GM12875 (cell line): ENCODE data around the gene SLC38A3.
"Not testable (repeated sequence)": the region's sequence is repeated elsewhere in the genome, so short reads cannot be mapped to it uniquely, and the experiment has no call there.

ENCODE experiments used
- H3K4me3 ChIP-seq: one replicate; pipeline ENCODE4 v1.5.1; 2011; ENCODE audit warnings: low read depth, low read length, control low read depth
- TF ChIP-seq, protein P1 (sequence below): IDR thresholded peaks from 2 replicates; pipeline ENCODE4 v1.5.1; 2011; ENCODE audit warnings: low read depth, mild to moderate bottlenecking, control low read depth, inconsistent platforms, low read length, moderate library complexity, borderline replicate concordance; ENCODE audit not compliant: insufficient read depth

Gene SLC38A3

DNA sequence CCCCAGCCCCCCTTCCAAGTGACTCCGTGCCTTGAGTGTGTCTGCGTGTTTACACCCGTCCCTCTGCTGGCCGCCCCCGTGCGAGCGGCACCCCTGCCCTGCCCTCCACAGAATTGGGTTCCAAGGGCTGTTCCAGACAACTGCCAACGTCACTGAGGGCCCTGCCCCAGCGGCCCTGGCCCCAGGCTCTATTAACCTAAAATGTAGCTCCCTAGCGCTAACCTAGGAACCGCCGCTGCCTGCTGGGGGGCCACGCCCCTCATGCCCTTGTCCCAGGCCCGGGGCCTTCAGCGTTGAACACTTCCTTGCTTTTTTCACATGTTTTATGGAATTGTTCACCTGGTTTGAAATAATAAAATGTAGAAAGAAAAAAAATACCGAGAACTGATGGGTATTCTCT lies 53.9 kb downstream of the SLC38A3 start:
- TF ChIP-seq, protein P1, sequence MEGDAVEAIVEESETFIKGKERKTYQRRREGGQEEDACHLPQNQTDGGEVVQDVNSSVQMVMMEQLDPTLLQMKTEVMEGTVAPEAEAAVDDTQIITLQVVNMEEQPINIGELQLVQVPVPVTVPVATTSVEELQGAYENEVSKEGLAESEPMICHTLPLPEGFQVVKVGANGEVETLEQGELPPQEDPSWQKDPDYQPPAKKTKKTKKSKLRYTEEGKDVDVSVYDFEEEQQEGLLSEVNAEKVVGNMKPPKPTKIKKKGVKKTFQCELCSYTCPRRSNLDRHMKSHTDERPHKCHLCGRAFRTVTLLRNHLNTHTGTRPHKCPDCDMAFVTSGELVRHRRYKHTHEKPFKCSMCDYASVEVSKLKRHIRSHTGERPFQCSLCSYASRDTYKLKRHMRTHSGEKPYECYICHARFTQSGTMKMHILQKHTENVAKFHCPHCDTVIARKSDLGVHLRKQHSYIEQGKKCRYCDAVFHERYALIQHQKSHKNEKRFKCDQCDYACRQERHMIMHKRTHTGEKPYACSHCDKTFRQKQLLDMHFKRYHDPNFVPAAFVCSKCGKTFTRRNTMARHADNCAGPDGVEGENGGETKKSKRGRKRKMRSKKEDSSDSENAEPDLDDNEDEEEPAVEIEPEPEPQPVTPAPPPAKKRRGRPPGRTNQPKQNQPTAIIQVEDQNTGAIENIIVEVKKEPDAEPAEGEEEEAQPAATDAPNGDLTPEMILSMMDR: no peak
- no peak overlapping the region for H3K4me3 ChIP-seq

DNA sequence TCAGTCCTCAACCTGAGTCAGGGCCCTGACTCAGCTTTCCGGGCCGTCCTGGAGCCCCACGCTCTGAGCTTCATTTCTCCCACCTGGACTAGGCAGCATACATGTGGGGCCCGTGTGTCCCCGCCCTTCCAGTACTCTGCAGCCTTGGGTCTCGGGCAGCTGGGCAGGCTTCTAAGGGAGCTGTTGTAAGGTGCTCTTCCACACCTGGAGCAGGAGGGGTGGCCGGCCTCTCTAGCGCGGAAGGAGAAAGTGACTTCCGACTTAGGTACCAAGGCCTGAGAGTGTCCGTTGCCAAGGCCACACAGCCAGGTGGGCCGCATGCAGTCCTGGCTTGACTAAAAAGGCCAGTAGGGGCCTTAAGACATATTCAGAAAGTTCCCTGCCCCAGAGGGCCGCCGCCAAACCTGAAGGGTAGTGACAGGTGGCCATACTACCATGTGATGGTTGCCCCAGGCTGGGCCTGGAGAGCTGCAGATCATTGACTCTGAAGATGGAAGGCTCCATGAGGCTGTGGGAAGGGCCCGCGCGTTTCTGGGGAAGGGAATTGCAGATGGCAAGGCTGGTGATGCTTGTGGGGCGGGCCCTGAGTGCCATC lies 54.5 kb downstream of the SLC38A3 start:
- H3K4me3 ChIP-seq: peak overlapping the region; percentile 57

DNA sequence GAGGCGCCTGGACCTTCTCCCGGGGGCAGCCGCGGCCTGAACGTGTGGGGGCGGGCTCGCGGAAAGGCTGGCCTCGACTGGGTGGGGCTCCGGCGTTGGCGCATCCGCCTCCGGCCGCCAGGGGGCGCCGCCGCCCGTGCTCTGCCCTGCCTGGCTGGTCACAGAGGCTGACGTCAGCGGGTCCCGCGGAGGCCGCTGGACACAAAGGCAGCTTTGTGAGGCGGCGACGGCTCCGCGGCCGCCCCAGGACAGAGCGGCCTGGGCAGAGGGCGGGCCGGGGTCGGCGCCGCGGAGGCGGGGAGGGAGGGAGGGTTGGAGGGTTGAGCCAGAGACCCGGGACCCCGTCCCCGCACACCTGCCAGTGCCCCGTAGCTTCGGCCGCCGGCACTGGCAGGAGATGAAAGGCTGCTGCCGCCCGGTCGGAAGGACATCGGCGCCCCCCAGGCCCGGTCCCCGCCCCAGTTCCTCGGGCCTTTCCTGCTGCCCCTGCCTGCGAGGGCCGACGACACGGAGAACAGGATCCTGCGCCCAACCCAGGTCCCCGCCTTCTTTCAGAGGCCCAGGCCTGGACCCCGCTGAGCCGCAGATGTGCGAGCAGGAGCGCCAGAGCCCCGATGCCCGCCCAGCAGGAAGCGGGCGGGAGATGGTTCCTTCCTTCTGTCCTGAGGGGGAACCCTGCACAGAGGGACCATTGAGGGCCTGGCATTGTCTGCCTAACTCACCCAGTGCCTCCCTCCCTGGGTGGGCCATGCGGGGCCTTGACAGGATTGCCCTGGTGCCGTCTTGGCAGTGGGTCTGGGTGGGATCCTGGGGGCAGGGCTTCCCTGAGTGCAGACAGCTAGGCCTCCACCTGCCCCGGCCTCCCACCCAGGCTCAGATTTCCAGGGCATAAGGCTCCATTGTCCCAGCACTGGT lies 55.2 kb downstream of the SLC38A3 start:
- H3K4me3 ChIP-seq: peak overlapping the region; percentile 57
- TF ChIP-seq, protein P1: peak; percentile 99

More for the DNA sequence above, 54.5 kb downstream of the SLC38A3 start:
- TF ChIP-seq, protein P1: no peak

DNA sequence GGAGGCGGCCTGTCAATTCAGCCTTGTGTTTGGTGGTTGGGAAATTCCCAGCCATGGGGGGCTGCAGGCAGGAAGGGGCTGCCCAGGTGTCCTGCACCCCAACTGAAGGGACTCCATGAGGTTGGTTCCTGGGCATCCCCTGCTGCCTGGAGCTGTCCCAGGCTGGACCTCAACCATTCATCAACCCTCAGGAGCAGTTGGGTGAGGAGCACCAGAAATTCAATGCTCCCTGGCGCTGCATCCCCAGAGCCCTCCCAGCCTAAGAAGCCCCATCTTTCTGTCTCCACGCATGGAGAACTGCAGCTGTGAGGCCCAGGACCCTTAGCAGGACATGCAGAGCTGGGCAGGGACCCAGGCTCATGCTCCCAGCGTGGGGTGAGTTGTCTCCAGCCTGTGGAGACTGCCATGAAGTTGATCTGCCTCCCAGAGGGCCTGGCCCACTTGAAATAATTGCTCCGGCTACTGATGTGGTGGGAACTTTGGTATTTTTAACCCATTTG lies 55.9 kb downstream of the SLC38A3 start:
- TF ChIP-seq, protein P1: no peak
- no peak overlapping the region for H3K4me3 ChIP-seq

DNA sequence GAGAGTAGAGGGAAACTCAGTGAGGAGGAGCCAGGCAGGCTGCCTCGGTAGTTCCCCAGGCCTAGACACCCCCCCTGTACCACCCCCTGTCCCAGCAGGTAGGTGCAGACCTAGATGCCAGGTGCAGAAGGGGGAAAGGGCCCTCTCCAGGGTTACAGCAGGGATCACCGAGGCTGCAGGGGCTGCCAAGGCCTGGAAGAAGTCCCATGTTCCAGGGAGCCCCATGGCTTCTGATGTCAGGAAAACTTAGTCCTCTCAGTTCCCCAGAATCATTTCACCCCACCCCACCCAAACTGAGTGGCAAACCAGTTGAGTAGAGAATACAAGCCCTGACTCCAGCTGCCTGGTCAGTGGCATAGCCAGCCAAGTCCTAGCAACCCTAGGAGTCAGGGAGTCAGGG lies 56.4 kb downstream of the SLC38A3 start:
- TF ChIP-seq, protein P1: no peak
- H3K4me3 ChIP-seq: no peak overlapping the region

DNA sequence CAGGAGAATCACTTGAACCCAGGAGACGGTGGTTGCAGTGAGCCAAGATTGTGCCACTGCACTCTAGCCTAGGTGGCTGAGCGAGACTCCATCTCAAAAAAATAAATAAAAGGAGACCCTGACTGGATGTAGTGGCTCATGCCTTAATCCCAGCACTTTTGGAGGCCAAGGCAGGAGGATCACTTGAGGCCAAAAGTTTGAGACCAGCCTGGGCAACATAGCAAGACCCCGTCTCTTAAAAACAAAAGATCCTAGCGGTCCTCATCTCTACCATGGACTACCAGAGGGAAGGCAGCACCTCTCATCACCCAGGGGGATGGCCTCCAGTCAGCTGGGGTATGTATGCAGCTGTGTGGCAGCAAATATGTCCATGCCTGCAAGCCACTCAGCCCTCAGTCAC lies 57.1 kb downstream of the SLC38A3 start:
- not testable (repeated sequence) for H3K4me3 ChIP-seq

DNA sequence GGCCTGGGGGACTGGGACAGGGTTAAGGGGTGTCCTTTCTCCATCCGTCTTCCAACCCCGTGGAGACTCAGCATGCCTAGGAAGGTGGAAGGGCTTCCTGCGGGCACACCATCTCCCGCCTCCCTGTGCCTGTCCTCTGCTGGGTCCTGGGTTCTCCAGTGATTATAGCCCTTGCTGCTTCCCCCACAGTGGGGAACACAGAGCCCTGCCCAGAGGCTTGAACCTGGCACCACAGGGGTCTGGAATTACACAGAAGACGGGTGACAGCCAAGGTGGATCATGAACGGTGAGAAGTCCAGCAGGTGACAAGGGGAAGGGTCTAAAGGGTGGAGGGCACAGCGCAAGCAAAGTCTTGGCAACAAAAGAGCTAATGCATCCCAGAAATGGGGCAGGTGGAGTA lies 57.7 kb downstream of the SLC38A3 start:
- TF ChIP-seq, protein P1: no peak
- H3K4me3 ChIP-seq: no peak overlapping the region
